Left lobe of liver (tissue), 2 donors: ENCODE measurements around the gene CACNB3. TPM values are rescaled to one million over a fixed set of nuclear protein-coding genes. Genes with fewer than 3 reads are reported as not detected.
"Not testable (repeated sequence)": the region's sequence is repeated elsewhere in the genome, so short reads cannot be mapped to it uniquely, and the experiment has no call there.

Experiments used
- ATAC-seq: fragments of 200-7000 bp; cut with Tn5 transposase; one replicate; pipeline ENCODE4 v1.9.1; 2020; ENCODE audit warnings: mild to moderate bottlenecking, moderate library complexity
- DNase-seq: peaks from one replicate; pipeline ENCODE4 v3.0.0-alpha.2; 2020; ENCODE audit warnings: low spot score
- total RNA-seq: library from RNA; stranded (reverse); gene quantifications from one replicate; pipeline ENCODE4 v1.2.1, GENCODE V29; 2021
- donor health status: DM: no; HTN: no; CAD: no; lungs with moderate emphysema.
- donor health status: DM: no; HTN: yes; CAD: no.

CACNB3 gene
- total RNA-seq, 1 donor from 2014 or later: 2.6 TPM

- ATAC-seq (no peak), DNase-seq (no peak)
These were observed 2.0 kb upstream of the CACNB3 start for GRCh38 chr12:48816143-48816854.

GRCh38 chr12:48818831-48819590, 715 bp downstream of the CACNB3 start:
- no peak for ATAC-seq
- DNase-seq: no peak

- ATAC-seq (no peak), DNase-seq (no peak)
These were observed 1.9 kb downstream of the CACNB3 start for GRCh38 chr12:48819986-48820725.

- DNase-seq (no peak), ATAC-seq (no peak)
These were observed 3.8 kb downstream of the CACNB3 start for GRCh38 chr12:48822139-48822538.

DNA sequence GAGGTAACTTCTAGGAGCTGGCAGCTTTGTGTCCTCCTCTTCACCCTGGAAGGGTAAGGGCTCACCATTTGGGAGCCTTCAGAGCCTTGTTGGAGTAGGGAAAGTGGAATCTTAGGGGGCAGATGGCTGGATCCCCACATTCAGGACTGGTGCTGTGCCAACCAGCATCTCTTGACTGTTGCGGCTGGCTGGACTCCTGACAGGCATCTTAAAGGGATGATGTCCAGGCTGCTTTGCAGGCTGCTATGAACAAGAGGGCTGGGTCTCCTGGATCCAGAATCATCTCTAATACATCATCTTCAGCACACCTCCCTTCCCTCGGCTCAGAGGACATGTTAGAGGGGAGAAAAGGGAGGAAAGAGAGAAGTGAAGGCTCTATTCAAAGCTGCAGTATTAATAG, 4.4 kb downstream of the CACNB3 start:
- ATAC-seq (no peak), DNase-seq (no peak)

GRCh38 chr12:48823281-48823680, 5.0 kb downstream of the CACNB3 start:
- DNase-seq (no peak), ATAC-seq (no peak)

DNA sequence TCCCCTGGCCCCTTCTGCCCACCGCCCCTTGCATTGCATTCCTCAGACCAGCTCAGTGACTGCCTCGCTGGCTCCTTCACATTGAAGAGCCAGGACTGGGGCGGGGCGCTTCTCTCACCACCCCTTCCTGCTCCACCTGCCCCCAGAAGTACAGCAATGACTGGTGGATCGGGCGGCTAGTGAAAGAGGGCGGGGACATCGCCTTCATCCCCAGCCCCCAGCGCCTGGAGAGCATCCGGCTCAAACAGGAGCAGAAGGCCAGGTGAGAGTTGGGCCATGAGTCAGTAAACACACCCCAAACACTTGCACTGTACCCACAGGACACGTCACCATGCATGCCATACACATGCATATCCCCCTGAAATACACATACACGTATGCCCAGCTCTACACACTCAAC, 5.8 kb downstream of the CACNB3 start:
- DNase-seq (no peak), ATAC-seq (no peak)

GRCh38 chr12:48824905-48825304, 6.6 kb downstream of the CACNB3 start:
- ATAC-seq (no peak), DNase-seq (no peak)

DNA sequence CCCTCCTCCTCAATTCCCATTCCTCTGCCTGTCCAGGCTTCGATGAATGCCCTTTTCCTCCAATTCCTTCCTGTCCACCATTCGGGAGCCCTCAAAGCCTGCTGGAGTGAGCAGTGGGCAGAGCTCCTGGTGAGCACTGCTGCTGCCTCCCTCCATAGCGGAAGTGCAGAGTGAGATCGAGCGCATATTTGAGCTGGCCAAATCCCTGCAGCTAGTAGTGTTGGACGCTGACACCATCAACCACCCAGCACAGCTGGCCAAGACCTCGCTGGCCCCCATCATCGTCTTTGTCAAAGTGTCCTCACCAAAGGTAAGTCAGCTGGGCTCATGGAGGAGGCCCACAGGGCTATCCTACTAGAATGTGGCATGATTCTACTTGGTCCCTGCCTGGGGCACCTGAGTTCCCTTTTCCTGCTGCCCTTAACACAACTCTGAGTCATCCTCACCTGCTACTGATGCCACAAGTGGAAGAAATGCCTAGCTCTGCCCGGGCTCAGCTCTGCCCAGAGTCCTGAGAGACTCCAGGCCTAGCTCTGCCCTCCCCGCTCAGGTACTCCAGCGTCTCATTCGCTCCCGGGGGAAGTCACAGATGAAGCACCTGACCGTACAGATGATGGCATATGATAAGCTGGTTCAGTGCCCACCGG, 8.0 kb downstream of the CACNB3 start:
- ATAC-seq (peak; percentile 6), DNase-seq (no peak)

DNA sequence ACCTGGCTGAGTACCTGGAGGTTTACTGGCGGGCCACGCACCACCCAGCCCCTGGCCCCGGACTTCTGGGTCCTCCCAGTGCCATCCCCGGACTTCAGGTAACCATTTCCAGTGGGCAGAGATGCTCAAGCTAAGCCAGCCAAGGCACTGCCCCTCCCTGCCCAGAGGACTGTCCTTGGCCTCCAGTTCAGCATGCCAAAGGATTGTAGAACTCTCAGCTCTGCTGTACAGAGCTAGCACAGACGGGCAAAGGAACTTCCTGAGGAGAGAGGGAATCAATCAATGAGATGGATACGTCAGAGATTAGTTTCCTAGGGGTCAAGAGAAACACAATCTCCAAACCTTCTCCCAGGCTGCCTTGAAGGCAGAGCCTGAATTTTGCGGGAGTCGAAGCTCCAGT, 8.7 kb downstream of the CACNB3 start:
- no peak for ATAC-seq
- no peak for DNase-seq

- no peak for ATAC-seq
- DNase-seq: no peak
These were observed 9.3 kb downstream of the CACNB3 start for GRCh38 chr12:48827513-48828096.

- ATAC-seq (no peak), DNase-seq (no peak)
These were observed 10.0 kb downstream of the CACNB3 start for GRCh38 chr12:48828293-48828692.

DNA sequence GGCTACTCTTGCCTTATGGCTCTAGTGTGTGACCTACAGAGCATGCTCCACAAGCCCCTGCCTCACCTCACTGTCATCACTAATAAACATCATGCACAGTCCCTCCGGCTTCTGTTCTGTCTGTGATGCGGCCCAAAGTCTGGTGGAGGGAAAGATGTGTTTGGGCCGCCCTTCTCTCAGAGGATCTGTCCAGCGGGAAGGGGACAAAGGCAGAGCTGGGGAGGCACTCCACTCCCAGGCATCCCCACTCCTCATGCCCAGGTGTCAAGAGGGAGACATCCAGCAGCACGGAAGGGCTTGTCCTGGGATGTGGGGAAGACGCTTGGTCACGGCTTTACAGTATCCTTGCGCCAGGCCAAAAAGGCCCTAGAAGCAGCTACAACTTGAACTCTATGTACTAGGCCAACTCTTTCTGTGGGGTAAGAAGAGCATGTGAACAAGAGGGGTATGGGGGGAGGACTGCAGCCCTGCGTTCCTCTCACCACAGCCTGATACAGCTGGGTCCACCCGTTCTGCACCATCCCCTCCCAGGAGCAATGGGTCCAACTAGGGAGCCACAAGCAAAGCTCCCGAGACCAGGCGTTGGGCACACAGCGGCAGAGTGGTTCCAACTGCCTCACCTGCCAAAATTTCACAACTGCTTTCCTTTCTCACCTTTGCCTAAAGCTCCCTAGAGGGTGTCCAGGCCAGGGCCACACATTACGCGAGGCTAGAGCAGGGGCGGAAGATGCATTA, 10.7 kb downstream of the CACNB3 start:
- DNase-seq (no peak), ATAC-seq (no peak)

DNA sequence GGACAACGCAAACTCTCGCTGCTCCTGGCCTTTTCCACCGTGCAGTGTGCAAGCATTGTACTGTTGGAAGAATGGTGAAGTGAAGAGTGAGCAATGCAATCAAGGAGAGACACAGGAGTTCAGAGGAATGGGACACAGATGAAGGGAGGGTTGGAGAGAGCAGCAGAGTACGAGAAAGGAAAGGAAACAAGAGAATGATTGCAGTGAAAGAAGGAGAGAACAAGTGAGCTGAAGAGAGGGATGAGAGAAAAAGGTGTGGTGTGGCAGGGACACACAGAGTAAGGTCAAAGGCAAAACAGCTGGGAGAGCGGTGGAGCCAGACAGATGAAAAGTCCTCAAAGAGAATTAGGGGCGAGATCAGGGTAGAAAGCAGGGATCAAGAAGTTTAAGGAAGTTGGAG, 13.0 kb downstream of the CACNB3 start:
- DNase-seq: no peak
- no peak for ATAC-seq

DNA sequence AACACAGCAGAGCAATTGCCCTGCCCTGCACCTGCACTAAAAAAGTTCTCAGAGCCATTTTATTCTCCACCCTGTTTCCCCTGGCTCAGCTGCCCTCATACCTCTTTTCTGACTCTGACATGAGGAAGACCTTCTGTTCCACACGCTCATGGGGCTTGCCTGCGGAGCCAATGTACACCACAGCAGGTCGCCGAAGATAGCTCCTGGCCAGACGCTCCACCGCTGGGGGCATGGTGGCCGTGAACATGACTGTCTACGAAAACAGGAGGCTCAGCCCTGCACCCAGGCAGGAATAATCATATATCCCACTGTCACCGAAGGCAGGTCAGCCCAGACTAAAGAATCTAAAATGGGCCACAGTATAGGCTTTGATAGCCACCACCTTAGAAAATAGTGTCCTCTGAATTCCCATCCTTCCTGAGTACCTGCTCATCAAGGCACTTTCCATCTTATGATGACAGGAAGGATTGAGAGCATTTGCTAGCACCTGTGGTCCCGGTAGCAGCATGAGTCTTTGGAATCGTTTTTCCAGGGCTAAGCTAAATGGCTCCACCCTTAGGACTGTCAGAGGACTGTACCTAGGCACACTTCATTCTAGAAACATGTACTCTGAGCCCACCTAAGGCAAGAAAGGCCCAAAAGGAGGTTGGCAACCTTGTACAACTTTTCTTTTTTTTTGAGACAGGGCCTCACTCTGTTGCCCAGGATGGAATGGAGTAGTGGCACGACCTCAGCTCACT, 14.2 kb downstream of the CACNB3 start:
- DNase-seq (no peak), ATAC-seq (no peak)

- ATAC-seq (no peak), DNase-seq (no peak)
These were observed 19.8 kb downstream of the CACNB3 start for GRCh38 chr12:48838048-48838447.

DNA sequence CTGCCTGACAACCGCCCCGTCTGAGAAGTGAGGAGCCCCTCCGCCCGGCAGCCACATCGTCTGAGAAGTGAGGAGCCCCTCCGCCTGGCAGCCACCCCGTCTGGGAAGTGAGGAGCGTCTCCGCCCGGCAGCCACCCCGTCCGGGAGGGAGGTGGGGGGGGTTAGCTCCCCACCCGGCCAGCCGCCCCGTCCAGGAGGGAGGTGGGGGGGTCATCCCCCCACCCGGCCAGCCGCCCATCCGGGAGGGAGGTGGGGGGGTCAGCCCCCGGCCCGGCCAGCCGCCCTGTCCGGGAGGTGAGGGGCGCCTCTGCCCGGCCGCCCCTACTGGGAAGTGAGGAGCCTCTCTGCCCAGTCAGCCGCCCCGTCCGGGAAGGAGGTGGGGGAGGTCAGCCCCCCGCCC, 23.7 kb downstream of the CACNB3 start:
- not testable (repeated sequence) for DNase-seq, ATAC-seq

DNA sequence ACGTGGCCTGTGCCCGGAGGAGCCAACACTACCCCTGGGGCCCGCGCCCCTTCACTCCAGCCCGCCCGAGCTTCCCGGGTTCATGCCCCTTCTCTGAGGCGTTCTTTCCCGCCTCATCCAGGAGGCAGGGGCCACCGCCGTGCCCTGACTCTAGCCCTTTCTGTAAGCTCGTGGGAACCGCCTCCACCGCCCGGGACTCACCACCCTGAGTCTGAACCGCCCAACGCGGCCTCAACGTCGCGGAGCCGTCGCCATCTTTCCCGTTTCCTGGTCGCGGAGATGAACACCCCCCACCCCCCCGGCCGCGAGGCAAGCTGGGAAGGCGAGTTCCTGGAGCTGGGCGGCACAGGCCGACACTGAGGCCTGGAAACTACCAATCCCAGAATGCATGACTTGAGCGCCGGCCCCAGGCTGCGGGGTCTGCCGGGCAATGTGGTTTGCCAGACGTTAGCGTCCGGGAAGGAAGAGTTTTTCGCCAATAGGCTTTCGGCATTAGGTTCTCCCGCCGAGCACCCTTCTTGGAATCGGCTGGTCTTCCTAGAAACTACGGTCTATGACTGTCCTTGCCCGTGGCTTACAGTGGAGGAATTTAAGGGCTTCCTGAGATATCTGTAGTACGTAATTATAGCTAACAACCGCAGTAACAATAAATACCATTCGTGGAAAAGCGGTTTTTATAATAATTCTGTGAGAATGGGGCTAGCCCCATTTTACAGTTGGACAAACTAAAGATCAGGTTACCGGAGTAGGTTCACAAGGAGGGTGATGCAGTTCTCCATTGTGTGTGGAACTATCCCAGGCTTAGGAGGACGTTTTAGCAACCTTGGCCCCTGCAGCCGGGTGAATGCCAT, 33.8 kb downstream of the CACNB3 start, which contains the start of gene DDX23:
Gene DDX23 (minus strand): TSS at position 281 of the 851 bp plus-strand sequence. CDS start 6,381 bp downstream, outside the sequence.
- DNase-seq (peak; percentile 95), ATAC-seq (peak; percentile 95)
